HG03558 (cell line): Measurements from ENCODE around the gene TMEM95.
A peak's percentile ranks its signal among the peaks of the same experiment; 100 is the strongest.
"Not testable (repeated sequence)": the region's sequence is repeated elsewhere in the genome, so short reads cannot be mapped to it uniquely, and the experiment has no call there.

Experiments used
- ATAC-seq: cut with Tn5 transposase; IDR thresholded peaks from one replicate; pipeline ENCODE4 v1.9.1; 2021; ENCODE audit warnings: moderate number of reproducible peaks; ENCODE audit not compliant: unreplicated experiment; ENCODE audit errors: extremely low read depth

TMEM95 gene

DNA sequence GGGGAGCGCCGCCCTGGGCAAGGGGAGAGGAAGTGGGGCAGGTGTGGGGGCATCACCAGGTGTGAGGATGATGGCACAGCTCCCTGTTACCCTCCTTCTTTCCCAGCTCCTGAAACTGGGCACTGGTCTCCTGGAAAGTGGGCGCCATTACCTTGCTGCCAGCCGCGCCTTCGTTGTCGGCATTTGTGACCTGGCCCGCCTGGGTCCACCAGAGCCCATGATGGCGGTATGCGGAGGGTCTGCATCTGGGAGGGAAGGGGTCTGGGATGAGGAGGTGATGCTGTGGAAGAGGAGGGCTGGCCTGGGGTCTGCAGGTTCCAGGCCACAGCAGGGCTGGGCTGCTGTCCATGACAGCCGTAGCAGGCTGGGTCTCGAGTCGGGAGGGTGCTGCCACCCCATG lies 13.1 kb upstream of the TMEM95 start:
- no peak for ATAC-seq

DNA sequence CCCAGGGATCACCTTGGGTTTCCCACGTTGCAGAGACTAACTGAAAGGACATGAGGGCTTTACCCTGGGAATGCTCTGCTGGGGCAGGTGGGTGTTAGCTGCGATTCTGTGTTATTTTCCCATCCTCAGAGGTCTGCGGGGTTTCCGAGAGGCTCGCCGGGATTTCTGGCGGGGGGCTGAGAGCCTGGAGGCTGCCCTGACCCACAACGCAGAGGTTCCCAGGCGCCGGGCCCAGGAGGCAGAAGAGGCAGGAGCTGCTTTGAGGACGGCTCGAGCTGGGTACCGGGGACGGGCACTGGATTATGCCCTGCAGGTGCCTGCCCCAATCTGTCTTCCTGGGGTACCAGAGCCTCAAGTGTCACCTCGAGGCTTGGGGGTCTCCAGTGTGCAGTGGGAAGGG lies 11.7 kb upstream of the TMEM95 start:
- no peak for ATAC-seq

DNA sequence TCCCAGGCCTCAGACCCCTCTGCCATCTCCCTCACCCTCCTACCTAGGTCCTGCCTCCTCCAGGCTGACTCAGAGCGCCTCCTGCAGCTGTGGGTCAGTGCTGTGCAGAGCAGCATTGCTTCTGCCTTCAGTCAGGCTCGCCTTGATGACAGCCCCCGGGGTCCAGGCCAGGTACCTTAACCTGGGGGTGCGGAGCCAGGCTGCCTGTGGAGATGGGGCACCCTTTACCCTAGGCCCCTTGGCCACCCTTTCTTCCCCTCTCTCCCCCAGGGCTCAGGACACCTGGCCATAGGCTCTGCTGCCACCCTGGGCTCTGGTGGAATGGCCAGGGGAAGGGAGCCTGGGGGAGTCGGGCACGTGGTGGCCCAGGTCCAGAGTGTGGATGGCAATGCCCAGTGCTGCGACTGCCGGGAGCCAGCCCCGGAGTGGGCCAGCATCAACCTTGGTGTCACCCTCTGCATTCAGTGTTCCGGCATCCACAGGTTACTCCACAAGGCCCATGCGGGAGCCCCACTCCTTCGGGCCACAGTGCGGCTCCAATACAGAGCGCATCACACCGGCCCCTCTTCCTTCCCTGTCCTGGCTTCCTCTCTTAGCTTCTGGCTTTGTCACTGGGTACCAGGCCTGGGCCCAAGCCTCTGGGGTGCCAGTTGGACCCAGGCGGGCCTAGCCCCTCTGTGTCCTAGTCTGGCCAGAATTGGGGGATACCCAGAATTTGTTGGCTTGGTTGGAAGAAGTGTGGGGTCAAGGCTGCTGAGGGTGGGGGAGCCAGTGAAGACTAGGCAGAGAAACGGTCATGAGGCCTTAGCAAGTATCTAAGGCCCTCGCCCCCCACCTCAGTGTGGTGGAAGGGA lies 8.0 kb upstream of the TMEM95 start:
- no peak for ATAC-seq

GRCh38 chr17:7347630-7348477 lies 7.1 kb upstream of the TMEM95 start:
- ATAC-seq, result no peak

GRCh38 chr17:7348478-7349242 lies 6.3 kb upstream of the TMEM95 start:
- no peak for ATAC-seq

DNA sequence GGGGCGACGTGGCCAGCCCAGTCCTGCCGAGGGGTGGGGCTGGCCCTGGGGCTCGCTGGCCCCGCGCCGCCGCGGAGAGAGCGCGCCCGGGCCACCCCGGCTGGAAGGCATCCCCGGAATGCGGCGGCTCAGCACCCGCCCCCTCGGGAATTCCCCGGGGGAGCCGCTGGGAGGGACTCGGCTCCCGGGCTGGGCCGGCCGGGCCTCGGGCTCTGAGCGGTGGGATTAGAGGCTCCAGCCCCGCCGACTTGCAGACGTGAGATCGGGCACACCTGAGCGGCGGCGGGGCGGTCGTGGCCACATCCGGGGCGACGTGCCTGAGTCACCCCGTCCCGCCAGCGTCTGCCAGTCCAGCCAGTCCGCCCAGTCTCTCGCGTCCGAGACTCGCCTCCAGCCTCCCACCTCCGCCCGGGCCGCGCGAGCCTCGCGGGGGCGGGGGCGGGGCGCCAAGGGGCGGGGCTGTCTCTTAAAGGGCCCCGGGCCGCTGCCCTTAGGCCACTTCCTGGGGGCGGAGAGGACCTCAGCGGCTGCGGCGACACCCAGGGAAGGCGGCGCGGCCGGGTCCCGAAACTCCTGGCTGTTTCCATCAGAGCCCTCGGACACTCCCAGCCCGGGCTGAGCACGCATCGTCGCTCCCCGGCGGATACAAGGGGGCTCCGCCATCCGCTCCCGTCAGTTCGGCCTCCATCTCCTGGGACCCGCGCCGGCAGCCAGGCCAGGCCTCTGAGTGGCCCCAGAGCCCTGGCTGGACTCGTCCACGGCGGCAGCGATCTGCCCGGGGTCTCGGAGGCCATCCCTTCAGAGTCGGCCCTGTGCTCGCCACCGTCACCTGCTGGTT lies 3.1 kb upstream of the TMEM95 start, which contains the start of gene KCTD11:
Gene KCTD11 (plus strand): TSS at position 498 of the 838 bp plus-strand sequence.
- peak; percentile 39 for ATAC-seq

GRCh38 chr17:7352503-7352889 lies 2.5 kb upstream of the TMEM95 start:
- ATAC-seq, result no peak

DNA sequence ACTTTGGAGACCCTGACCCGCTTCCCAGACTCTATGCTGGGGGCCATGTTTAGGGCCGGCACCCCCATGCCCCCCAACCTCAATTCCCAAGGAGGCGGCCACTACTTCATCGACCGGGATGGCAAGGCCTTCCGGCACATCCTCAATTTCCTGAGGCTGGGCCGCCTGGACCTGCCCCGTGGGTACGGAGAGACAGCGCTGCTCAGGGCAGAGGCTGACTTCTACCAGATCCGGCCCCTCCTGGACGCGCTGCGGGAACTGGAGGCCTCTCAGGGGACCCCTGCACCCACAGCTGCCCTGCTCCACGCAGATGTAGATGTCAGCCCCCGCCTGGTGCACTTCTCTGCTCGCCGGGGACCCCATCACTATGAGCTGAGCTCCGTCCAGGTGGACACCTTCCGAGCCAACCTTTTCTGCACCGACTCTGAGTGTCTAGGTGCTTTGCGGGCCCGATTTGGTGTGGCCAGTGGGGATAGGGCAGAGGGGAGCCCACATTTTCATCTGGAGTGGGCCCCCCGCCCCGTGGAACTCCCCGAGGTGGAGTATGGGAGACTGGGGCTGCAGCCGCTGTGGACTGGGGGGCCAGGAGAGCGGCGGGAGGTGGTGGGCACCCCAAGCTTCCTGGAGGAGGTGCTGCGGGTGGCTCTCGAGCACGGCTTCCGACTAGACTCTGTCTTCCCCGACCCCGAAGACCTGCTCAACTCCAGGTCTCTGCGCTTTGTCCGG lies 1.9 kb upstream of the TMEM95 start:
- ATAC-seq, result no peak

- ATAC-seq, result no peak
Observed at GRCh38 chr17:7354262-7354843, 603 bp upstream of the TMEM95 start.

DNA sequence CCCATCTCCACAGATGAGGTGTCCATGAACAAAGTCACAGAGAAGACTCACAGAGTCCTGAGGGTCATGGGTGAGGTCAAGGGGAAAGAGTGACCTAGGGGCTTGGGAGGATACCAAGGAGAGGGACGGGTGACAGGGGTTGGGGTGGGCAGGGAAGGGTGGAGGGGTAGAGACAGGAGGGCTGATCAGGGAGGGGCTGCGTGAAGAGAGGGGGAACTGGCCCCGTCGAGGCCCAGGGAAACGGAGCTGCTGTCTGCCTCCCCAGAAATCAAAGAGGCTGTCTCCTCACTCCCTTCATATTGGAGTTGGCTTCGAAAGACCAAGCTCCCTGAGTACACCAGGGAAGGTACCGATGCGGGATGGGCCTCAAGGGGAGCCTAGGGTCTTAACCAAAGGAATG lies 617 bp downstream of the TMEM95 start:
- ATAC-seq, result no peak

GRCh38 chr17:7356072-7356549 lies 1.2 kb downstream of the TMEM95 start:
- ATAC-seq, result no peak

GRCh38 chr17:7356756-7357155 lies 1.8 kb downstream of the TMEM95 start:
- no peak for ATAC-seq

- no peak for ATAC-seq
Observed at GRCh38 chr17:7357381-7357780, 2.4 kb downstream of the TMEM95 start.

DNA sequence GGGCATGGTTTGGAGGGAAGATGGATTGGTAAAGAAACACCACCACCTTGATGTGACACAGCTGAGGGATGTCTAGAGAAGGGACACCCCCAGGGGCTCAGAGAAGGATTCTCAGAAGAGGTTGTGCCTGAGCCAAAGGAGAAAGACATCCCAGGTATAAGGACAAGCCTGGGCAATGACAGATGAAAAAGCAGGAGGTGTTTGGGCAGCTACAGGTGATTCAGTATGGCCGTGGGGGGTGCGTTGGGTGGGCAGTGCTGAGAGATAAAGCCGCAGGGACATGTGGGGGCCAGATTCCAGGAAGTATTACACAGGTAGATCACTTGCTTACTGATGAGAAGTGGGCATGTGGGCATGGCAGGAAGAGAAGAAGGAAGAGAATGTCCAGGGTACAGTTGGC lies 7.0 kb downstream of the TMEM95 start:
- ATAC-seq, result no peak

GRCh38 chr17:7363311-7363710 lies 8.4 kb downstream of the TMEM95 start:
- no peak for ATAC-seq

DNA sequence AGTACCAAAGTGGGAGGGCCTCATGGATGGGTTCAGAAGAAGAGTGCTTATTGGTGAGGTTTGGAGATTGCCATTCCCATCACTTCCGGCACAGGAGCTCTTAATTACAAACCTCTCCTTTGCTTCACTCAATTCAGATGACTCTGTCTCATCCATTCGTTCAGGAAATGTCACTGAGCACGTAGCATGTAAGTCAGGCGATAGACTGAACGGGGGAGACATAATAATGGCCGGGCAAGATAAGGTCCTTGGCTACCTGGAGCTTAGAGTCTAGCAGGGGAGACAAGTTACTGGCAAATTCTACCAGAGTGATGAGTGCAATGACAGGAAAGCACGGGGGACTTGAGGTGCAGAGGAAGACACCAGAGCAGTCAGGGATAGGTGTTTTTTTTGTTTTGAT lies 11.0 kb downstream of the TMEM95 start:
- ATAC-seq, result not testable (repeated sequence)

- no peak for ATAC-seq
Observed at GRCh38 chr17:7367083-7367482, 12.1 kb downstream of the TMEM95 start.

GRCh38 chr17:7367918-7368598 lies 13.1 kb downstream of the TMEM95 start:
- no peak for ATAC-seq
